Stimulated activated CD8-positive, alpha-beta memory T cell treated with anti-CD3 and anti-CD28 coated beads, Interleukin-15, amount 100 ng/mL, for 24 hours (primary cell): ENCODE results near the gene RGL4.

Experiments used
- DNase-seq: peaks from one replicate; pipeline ENCODE4 v3.0.0-alpha.2; 2020; ENCODE audit warnings: low read depth

Gene RGL4

GRCh38 chr22:23678133-23678532, 12.7 kb upstream of the RGL4 start:
- DNase-seq, result no peak

DNA sequence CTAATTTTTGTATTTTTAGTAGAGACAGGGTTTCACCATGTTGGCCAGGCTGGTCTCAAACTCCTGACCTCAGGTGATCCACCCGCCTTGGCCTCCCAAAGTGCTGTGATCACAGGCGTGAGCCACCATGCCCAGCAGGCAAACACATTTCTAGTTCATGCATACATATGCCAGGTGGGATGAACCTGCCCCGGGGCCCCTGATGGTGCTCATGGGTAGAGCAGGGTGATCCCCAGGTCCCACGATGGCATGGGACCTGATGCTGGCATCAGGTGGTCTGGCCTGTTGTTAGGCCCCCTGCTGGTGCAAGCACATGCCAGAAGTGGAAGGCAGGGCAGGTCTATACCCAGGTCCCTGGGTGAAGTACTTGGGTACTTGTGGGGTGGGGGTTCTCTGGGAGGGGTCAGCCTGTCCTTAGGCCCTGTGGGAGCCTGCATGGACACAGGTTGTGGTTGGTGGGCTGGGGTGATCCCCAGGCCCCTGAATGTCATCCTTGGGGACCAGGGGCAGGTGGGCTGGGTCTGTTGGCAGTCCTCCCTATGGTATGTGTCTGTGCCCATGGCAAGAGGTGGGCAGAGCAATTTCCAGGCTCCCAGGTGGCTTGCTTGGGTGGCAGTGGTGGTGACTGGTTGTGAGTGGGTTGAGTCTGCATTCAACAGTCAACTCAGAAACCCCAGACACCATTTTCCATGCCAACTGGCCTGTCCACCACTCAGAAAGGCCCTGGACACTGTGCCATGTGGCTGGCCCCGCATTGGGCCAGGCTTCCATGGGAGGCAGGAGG, 9.6 kb upstream of the RGL4 start:
- no peak for DNase-seq

- DNase-seq, result no peak
These were observed 8.7 kb upstream of the RGL4 start for GRCh38 chr22:23682077-23682476.

- DNase-seq, result no peak
These were observed 7.9 kb upstream of the RGL4 start for GRCh38 chr22:23682827-23683355.

- no peak for DNase-seq
These were observed 7.3 kb upstream of the RGL4 start for GRCh38 chr22:23683545-23683944.

DNA sequence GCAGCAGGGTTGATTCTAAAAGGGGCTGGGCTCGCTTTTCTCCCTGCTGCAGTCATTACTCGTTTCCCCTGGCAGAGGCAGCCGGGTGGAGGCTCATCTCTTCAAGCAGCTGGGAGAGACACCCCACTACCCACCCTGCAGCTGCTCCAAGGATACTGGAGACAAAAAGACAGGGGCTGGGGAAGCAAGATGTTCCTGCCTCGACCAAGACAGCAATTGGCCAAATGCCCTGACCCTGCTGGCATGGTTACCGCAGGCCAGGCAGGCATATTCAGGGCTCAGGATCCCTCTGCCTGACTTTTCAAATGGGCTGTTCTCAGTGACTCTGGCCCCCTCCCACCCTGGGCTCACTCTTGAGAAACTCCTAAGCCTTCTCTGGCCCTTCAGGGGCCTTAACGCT, 6.8 kb upstream of the RGL4 start:
- DNase-seq, result no peak

DNA sequence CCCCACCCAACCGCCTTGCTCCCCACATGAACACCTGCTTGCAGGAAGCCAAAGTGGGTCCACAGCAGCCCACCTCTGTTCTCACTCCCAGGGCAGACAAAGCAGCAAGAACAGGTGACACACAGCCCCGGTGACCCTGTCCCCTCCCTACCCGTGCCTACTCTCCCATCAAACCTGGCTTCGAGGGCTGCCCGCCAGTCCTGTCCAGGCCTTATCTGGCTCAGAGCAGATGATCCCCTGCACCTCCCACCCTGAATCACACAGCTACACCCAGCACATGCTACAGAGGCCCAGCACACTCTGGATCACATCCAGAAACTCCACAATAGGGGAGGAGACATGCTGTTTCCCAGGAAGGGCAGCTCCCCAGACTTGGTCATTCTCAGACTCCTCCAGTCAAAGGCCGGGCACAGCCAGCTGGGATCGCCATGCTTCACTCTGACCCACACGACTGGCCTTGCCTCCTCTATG, 6.2 kb upstream of the RGL4 start:
- DNase-seq, result no peak

- DNase-seq, result no peak
These were observed 5.5 kb upstream of the RGL4 start for GRCh38 chr22:23685205-23685784.

DNA sequence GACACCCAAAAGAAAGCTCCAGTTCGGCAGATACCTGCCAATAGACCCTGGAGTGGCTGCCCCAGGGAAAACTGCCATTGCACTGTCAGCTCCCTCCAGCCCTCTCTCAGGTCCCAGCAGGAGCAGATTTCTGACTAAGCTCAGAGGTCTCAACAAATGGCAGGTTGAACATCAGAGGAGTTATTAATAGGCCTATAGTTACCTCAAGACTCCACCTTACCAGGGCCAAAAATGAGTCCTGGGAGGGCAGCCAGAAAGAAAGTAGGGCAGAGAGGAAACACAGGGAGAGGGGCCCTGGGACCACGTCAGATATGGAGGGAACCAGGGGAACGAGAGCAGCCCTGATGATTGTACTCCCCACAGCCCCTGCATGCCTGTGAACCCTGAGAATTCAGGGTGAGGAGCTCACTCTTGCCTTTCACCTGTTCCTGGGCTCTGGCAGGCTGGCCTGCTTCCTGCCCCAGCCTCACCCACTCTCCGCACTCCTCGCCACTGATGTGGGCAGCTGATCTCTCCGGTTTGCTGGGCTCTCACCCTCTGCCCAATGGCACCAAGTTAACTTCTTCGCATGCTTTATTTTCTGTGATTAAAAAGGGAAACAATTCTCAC, 4.3 kb upstream of the RGL4 start:
- DNase-seq, result no peak

- no peak for DNase-seq
These were observed 2.7 kb upstream of the RGL4 start for GRCh38 chr22:23688121-23688520.

- DNase-seq, result no peak
These were observed 2.2 kb upstream of the RGL4 start for GRCh38 chr22:23688571-23688970.

- no peak for DNase-seq
These were observed 1.4 kb upstream of the RGL4 start for GRCh38 chr22:23689414-23689813.

GRCh38 chr22:23691748-23692423, 1.1 kb downstream of the RGL4 start:
- no peak for DNase-seq

GRCh38 chr22:23692598-23693291, 1.9 kb downstream of the RGL4 start:
- DNase-seq, result no peak

- DNase-seq, result no peak
These were observed 3.3 kb downstream of the RGL4 start for GRCh38 chr22:23693979-23694680.

DNA sequence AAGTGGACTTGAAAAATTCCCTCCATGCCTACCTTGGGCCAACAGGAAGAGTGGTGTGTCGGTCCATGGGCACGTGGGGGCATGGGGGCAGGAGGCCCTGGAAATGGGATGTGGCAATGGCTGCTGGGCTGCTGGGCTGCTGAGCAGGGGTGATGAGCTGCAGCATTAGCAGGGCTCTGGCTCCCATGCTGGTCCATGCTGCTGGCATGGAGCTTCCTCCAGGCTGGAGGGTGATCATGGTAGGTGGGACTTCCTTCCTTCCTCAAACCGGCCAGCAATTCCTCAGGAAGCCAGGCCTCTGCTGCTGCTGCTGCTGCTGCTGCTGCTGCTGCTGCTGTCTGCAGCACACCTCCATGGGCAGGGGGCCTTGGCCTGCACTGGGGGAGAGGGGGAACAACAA, 4.3 kb downstream of the RGL4 start:
- DNase-seq, result no peak

DNA sequence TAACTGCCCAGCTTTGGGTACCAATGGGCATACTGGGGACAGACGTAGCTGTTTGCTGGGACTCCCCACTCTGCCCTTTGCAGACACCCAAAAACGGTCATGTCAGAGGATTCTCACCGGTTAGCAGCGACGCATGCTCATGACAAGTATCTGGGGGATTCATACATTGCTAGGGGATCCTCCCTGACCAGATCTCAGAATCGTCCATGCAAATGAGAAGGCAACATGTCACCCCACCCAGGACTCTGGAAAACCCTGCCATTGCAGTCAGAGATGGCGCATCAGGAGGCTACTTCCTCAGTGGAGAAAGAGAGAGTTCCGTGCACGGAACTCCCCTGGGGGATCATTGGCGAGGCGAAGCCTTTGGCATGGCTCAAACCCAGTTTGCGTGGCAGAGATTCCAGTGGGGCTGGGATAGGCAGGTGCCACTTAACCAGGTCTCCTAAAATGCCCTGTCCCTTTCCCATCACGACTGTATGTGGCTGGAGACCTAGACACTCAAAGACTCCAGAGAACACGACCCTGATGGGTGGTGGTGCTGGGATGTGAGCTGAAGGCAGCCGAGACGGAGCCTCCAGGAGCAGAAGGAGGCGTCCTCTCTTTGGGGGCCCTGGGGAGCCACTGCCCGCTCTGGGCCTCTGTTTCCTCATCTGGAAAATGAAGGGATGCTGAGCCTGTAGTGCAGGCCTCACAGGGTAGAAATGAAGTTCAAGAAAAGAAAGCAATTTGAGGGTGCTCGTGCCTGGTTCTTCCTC, 4.9 kb downstream of the RGL4 start:
- DNase-seq, result no peak

GRCh38 chr22:23696326-23696851, 5.6 kb downstream of the RGL4 start:
- peak; percentile 35 for DNase-seq

GRCh38 chr22:23697031-23697970, 6.5 kb downstream of the RGL4 start:
- DNase-seq, result no peak
